D341Med (cell line): ENCODE results near the gene ADCY5.
"Not testable (repeated sequence)": the region's sequence is repeated elsewhere in the genome, so short reads cannot be mapped to it uniquely, and the experiment has no call there.

Experiments
- DNase-seq: peaks from one replicate; pipeline ENCODE4 v3.0.0; 2012; ENCODE audit warnings: low spot score

Gene ADCY5

DNA sequence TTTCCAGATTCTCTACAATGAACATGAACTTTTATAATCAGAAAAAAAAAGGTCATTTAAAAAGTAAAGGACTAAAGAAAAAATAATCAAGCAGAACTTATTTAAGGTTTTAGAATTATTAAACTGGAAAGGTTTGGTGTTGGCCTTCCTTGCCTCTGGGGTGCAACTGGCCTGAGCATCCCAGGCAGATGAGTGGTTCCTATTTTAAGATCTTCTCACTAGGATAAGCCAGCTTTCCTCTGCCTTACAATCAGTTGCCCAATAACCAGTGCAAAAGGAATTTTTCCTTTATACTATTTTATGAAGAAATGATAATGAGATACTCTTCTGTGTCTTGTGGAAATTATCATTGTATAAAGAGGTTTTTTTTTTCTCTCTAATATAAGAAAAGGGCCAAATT, 190.5 kb downstream of the ADCY5 start:
- DNase-seq = no peak

GRCh38 chr3:123256256-123256655, 192.6 kb downstream of the ADCY5 start:
- no peak for DNase-seq

DNA sequence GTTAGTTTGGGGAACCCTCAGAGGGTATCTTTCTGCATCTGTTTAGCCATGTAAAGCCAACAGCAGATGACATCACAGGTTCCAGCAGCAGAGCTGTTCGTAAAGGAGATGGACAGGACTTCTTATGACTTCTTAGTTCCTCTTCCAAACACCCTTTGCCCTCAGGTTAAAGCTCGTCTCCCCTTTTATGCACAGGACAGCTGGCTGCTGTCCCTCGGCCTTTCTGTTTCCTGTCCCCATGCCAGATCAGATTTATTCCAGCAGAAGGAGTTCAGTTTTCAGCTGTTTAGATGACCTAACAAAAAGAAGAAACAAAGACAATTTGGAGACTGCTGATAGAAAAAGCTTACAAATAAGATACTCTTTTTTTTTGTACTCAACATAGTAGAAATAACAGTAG, 202.0 kb downstream of the ADCY5 start:
- DNase-seq = no peak

DNA sequence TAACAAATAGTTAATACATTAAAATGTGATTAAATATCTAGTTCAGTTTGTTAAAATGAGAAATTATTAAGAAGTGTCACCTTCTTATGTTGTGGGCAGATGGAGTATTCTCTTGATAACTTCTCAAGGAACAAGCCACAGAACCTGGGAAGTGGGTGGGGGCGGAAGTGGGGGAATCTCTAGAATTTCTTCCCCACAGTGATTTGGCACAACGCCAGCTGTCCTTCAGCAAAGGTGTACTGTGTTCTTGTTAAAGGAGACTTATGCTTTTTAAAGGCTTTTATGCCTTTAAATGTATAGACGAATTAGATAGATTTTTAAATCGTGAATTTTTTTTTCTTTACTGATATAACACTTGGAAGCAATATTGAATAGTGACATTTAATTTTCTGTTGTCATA, 204.8 kb downstream of the ADCY5 start:
- DNase-seq = no peak

GRCh38 chr3:123239756-123240155, 209.1 kb downstream of the ADCY5 start:
- DNase-seq = no peak

GRCh38 chr3:123239186-123239585, 209.7 kb downstream of the ADCY5 start:
- DNase-seq = not testable (repeated sequence)

- DNase-seq = no peak
Measured at GRCh38 chr3:123236902-123237301, 212.0 kb downstream of the ADCY5 start.
